Measurements from ENCODE around the gene PSG7.
A peak's percentile ranks its signal among the peaks of the same experiment; 100 is the strongest.
"Not testable (repeated sequence)": the region's sequence is repeated elsewhere in the genome, so short reads cannot be mapped to it uniquely, and the experiment has no call there.

Gene PSG7

DNA sequence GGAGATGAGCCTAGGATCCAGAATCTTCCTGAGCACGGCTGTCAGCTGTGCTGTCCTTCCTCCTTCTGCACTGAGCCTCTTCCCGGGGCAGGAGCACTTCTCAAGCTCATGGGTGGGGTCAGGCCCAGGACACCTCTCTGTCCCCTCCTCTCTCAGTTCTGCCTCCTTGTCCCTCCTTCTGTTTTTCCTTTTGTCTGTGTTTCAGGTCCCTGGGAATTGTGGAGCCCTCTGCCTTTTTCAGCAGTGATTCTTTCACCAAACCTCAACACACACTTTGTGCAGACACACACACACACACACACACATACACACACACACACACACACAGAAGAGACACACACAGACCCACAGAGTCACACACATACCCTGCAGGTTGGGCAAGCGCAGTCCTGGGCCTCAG is at the start of gene PSG7:
TSS of gene PSG7 (minus strand) at position 101 of the 400 bp plus-strand sequence. CDS start 131 bp downstream, outside the sequence.
- not testable (repeated sequence) for DNase-seq (ENCODE audit: low read depth in 2 of 2)

DNA sequence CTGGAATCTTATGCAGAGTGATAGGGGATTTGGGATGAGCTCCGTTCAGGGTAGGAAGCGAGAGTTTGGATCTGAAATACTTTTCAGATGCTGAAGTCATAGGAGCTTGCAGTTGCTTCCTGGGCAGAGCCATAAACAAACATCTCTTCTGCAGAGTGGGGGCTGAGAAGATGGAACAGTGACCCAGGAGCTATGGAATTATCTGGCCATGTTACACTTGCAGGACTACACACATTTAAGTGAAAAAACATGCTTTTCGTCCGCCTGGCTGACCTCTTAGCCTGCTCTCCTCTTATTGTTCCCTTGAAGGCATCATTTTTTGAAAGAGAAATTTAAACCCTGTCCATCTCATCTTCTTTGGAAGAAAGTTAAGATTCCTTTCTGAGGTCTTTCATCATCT is 48.6 kb upstream of the PSG7 start:
- DNase-seq (ENCODE audit: low read depth in 2 of 2), result no peak

DNA sequence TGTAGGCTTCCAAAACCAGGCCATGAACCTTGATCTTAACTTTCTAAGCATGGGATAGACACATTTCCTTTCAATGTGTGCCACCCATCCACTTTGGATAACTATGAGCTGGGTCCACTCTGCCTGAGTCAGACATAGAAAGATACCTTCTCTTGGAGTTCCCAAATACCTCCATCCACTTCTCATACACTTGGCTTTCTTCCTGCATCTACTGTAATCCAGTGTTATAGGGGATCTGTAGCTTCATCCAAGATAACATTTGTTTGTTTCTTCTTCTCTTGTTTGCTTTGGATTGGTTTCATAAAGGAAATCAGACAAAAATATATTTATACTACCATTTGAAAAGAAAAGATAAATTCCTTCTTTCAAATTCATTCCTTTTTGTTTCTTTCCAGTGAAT is 45.1 kb upstream of the PSG7 start:
- DNase-seq (ENCODE audit: low read depth in 2 of 2), result not testable (repeated sequence)

DNA sequence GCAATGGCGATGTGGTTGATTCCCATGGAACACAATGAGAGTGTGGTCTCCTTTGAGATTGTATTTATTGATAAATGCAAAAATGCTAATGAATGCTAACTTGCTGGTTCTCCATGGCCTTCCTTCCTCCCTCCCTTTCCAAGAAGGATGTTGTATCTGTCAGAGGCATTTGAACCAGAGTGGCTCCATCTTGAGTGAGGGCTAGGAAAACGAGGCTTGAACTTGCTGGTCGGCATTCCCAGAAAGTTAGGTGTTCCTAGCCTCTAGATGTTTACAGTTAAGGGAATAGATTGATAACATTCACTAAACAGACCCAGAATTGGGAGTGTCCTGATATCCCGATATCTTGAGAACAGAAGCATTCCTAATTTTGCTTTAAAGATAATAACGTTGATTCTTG is 34.4 kb upstream of the PSG7 start:
- DNase-seq (ENCODE audit: low read depth in 2 of 2), result not testable (repeated sequence)

DNA sequence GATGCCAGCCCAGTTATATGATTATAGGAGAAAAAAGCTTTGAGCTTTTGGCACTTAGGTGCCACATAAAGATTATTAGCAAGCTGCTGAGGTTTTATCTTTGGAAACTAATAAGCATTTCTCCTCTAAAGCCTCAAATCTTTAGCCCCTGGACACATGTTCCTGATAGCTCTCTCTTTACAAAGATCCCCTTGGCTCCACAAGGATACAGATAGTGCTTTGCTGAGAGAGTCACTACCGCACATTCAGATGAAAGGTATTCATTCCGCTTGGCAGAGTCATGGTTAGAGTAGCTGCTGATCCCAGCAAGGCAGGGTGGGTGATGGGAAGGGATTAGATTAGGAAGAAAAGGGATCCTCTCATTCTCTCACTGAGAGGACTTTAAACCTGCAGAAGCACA is 28.2 kb upstream of the PSG7 start:
- no peak for DNase-seq (ENCODE audit: low read depth in 2 of 2)

DNA sequence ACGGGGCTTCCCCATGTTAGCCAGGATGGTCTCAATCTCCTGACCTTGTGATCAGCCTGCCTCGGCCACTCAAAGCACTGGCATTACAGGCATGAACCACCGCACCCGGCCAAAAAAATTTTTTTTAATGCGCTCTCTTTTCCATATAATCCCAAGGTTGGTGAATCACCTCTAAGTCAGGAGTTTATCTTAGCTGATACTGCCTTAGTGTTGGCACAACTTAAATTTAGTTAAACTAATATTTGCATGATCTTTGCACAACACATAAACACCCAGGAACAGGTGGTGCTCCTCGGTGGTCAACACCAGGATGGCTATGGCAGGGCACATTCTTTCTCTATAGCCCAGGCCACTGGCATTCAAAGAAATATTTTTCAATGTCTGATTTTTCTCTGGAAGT is 24.1 kb upstream of the PSG7 start:
- DNase-seq (ENCODE audit: low read depth in 2 of 2), result no peak

DNA sequence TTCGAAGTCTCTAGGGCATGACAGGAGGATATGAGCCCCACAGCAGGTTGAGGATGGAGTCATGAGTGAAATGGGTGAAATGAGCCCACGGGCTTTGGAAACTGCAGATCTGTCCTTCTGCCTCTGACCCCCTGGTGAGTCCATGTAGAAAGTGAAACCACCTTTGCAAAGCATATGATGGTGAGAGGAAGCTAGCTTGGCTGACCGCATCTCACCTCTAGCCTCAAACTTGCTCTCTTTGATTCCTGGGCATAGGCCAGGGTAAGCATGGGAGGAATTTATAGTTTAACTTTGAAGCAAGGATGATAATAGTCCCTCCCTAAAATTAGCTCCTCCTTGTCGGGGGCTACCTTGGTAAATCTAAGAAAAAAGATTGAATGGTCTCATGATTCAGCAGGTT is 15.1 kb upstream of the PSG7 start:
- not testable (repeated sequence) for DNase-seq (ENCODE audit: low read depth in 2 of 2)

DNA sequence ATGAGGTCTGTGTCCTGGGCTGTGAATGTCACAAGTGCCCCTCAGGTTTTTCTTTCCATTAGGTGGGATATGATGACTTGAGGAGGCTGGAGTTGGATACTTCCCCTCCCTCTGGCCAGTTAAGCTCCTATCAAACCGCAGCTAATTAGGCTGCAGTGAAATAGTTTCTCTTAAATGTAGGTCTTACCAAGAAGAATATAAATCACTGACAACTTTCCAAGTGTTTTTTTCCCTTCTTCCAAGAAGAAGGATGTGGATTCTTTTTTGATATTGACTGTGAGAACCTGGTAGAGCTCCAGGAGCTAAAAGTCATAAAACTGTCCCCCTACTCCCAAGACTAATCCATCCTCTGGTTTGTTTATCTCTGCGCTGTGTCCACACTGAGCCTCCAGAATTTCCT is 14.5 kb upstream of the PSG7 start:
- DNase-seq (ENCODE audit: low read depth in 2 of 2), result not testable (repeated sequence)

DNA sequence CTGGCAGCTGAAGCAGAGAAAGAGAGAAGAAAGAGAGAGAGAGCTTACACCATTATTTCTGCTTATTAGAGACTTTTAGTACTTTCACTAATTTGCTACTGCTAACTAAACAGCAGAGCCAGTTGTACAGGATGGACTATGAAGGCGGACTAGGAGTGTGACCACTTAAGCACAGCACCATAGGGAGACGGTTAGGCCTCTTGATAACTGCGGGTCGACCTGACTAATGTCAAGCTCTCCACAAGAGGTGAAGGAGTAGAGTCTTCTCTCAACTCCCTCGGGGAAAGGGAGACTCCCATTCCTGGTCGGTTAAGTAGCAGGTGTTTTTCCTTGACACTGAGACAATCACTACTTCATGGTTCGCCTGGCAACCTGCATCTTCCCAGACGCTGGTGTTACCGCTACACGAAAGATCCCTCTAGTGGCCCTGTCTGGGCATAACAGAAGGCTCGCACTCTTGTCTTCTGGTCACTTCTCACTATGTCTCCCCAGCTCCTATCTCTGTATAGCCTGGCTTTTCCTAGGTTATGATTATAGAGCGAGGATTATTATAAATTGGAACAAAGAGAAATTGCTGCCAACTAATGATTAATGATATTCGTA is 5.3 kb upstream of the PSG7 start:
- DNase-seq (ENCODE audit: low read depth in 2 of 2), result no peak

DNA sequence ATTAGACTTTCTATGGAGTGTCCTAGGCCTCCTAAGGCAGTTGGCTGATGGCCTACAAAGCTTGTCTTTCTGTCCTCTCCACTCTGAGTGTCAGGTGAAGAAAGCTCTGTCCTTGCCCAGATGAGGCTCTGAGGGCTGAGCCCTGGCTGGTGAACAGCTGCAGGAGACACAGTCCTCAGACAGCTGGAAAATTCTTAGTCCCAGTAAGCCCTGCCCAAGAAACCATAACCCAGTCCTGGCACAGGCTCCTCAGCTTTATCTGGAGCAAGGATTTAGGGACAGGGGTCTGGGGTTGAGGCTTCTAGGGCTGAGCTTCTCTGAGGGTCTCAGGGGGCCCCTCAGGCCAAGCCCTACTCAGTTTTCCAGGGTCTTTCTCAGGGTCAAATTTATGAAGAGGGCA is 2.3 kb downstream of the PSG7 start:
- not testable (repeated sequence) for DNase-seq (ENCODE audit: low read depth in 2 of 2)

DNA sequence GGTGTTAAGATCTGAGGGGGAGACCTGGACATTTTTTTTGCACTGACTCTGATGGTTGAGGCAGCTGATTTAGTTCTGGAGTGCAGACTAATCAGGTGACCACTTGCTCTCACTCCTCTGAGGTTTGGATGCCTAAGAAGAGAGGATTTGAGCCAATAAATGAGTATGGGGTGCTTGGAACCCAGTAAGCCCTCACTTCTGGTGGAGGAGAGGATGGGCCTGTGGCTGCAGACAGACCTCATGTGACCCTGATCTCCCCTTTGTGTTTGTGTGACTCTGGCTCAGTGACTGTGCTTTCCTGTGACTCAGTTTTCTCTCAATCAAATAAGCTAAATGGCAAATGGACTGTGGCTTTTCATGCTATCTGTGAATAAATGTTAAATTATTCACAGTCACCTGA is 2.8 kb downstream of the PSG7 start:
- DNase-seq (ENCODE audit: low read depth in 2 of 2), result not testable (repeated sequence)

DNA sequence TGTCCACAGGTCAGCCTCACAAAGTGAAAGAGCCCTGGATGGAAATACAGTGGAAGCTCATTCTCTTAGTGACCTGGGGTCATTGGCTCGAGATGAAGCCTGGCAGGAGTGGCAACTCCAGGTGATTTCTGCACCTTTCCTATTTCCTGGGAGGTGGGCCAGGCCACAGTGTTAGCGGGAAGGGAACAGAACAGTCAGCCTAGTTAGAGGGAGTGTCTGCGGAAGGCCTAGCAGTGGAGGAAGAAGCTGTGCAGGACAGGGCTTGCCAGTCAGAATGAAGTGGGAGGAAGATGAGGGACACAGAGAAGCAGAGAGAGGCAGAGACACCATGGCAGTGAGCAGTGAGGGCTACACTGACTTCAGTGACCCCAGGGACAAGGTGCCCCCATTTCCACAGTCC is 3.6 kb downstream of the PSG7 start:
- DNase-seq (ENCODE audit: low read depth in 2 of 2), result not testable (repeated sequence)

DNA sequence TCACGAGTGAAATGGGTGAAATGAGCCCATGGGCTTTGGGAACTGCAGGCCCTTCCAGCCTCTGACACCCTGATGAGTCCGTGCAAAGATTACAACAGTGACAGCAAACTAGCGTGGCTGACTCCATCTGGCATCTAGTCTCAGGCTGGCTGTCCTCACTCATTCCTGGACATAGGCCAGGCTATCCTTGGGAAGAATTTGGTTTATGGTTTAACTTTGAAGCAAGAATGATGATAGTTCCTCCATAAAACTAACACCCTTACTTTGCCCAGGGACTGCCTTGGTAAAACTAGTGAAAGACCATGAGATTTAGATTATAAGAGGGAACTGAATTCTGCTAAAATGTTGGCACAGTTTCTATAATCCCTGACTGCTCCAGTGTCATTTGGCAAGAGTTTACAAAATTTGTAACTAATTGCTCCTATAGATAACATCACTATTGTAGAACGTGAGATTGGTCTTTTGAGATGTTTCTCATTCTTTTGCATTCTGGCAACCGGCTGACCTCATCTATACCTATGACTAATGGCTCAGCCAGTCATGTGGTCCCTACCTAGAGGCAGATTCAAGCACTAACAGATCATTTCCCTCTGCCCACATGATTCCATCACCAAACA is 4.4 kb downstream of the PSG7 start:
- DNase-seq (ENCODE audit: low read depth in 2 of 2), result not testable (repeated sequence)

DNA sequence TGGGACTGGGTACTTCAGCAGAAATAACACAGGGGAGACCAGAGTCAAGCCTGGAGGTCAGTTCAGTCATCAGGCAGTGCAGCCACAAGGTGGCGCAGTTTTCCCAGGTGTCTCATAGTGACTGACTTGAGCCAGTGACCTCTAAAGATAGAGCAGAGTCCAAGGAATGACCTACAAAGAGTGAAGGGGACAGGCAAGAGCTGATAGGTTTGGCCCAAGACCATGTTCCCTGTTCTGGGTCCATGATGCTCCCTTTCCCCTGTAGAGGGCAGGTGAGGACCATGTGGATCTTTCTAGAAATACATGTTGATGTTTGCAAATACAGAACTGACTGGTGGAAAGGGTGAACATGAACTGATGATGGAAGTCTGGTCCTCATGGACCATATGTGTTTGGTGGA is 6.8 kb downstream of the PSG7 start:
- peak in 1 of 2 experiments; percentile 28 for DNase-seq (ENCODE audit: low read depth in 2 of 2)

DNA sequence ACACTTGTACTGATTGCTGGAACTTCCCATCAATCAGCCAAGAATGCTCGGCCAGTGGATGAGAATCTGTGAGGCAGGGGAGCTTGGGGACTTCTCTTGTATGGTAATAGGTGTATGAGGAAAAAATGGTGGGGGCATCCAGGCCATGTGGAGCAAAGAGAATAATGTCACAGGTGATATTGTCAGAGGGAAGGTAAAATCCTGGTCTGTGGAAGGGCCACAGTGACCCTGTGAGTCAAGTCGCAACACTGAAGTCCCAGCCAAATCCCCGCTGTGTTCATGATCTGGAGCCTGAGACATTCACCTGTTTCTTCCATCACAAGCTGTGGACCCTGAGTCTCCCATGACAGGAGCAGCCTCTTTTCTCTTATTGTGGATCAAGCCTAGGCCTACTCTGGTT is 8.1 kb downstream of the PSG7 start:
- no peak for DNase-seq (ENCODE audit: low read depth in 2 of 2)

DNA sequence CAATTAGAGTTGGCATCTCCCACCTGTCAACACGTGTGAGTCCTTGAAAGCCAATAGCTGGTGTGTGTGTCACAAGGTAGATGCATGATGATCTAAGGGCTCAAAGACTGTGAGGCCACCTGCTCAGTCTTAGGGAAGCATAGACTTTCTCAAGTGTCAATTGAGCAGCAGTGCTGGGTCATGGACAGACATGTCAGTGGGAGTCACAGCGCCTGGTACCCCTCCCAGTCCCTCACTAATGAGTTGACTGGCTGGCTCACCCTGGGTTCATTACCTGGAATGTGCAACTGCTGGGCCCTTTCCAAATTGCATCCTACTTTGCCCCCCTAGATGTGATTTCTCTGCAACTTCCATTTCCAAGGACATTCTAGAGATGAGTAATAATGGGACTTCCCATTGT is 10.2 kb downstream of the PSG7 start:
- no peak for DNase-seq (ENCODE audit: low read depth in 2 of 2)

DNA sequence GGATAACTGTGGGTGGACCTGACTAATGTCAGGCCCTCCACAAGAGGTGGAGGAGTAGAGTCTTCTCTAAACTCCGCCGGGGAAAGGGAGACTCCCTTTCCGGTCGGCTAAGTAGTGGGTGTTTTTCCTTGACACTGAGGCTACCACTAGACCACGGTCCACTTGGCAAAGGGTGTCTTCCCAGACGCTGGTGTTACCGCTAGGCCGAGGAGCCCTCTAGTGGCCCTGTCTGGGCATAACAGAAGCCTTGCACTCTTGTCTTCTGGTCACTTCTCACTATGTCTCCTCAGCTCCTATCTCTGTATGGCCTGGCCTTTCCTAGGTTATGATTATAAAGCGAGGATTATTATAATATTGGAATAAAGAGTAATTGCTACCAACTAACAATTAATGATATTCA is 13.9 kb downstream of the PSG7 start:
- peak in 1 of 2 experiments; percentile 20 for DNase-seq (ENCODE audit: low read depth in 2 of 2)

DNA sequence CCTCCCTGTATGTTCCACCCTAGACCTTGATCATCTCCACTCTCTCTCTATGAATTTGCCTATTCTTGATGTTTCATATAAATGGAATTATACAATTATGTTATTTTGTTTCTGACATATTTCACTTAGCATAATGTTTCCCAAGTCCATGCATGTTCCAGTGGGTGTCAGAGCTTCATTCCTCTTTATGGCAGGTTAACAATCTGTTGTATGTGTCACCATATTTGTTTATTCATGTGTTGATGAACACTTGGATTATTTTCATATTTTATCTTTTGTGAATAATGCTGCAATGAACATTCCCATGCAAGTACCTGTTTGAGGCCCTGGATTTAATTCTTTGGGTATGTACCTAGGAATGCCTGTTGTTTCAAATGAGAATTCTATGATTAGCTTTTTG is 16.0 kb downstream of the PSG7 start:
- not testable (repeated sequence) for DNase-seq (ENCODE audit: low read depth in 2 of 2)

DNA sequence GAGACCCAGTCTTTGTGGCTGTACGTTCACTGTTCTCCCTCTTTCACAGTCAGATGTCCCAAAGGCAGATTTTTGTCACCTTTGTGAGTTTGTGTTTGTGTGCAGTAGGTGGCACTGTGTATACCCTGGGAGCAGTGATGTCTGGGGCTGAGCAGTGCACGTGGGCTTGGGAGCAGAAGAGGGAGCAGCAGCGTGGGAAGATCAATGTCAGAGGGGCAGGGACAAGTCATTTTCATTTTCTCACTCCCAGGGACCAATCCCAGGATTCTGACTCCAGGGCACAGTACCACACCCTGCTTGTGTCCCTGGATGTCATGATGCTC is 17.3 kb downstream of the PSG7 start:
- DNase-seq (ENCODE audit: low read depth in 2 of 2), result no peak

DNA sequence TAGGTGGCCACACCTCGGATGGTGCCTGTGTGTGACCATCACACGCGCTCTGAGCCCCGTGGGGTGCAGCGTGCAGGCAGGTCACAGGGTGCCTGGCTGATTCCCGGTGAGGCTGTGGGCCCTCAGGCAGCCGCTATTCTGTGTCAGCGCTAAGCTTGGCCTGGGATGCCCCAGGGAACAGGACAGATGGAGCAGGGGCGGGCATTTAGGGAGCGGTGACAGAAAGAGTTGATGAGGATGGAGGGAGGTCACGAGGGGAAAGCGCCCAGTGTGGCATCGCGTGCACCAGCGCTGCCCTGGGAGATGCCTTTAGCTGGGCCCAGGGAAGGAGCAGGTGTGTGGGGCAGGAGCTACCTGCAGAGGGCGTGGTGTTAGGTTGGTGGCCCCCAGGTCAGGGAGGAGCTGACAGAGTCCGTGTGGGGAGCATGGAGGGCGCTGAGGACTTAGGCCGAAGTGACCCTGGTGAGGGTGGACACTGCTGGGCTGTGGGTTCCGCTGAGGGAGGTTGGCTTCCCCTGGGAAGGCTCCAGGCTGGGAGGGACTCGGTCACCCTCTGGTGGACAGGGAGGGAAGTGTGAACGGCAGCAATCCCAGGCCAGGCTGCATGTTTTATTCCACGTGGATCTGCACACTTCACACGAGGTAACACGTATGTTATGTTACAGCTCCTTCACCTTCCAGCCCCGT is 17.8 kb downstream of the PSG7 start:
- DNase-seq (ENCODE audit: low read depth in 2 of 2), result not testable (repeated sequence)

DNA sequence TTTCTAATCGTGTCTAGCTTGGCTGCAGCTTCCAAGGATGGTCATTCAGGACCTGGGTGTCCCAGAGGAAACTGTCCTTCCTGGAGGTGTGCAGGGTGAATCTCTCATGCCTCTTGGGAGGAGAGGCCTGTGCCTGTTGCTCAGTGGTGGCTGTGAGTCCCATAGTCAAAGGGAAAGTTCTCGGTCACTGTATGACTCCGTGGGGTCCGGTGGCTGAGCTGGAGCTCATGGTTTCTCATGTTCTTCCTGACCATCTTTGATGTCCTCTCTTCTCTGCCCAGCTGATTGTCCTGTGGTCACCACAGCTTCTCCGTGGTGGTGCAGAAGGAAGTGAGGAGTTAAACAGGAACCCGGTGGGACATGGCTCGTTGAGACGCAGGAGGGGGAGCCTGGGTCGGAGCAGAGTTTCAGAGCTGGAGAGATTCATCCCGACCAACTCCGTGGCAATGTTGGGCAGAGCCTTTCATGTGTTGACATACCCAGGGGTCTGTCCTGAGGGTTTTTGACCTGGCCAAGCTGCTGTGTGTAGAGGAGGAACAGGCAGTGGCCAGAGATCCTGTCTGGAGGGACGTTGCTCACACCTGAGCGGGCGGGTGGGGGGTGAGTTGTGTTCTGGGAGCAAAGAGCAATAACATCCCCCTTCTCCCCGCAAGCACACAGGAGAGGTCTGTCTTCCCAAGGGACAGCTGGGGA is 18.5 kb downstream of the PSG7 start:
- DNase-seq (ENCODE audit: low read depth in 2 of 2), result not testable (repeated sequence)

DNA sequence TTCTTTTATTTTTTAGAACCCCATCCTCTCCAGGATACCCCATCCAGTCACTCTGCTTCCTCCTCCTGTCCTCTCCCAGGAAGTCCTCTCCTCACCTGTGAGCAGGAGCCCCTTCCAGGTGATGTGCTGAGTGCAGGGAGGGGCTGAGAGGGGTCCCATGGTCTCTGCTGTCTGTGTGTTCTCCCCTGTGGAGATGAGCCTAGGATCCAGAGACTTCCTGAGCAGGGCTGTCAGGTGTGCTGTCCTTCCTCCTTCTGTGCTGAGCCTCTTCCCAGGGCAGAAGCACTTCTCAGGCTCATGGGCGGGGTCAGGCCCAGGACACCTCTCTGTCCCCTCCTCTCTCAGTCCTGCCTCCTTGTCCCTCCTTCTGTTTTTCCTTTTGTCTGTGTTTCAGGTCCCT is 19.4 kb downstream of the PSG7 start, which contains the start of gene PSG6:
TSS of gene PSG6 (minus strand) at position 261 of the 400 bp plus-strand sequence. CDS start at position 159, 102 bp downstream.
- not testable (repeated sequence) for DNase-seq (ENCODE audit: low read depth in 2 of 2)

DNA sequence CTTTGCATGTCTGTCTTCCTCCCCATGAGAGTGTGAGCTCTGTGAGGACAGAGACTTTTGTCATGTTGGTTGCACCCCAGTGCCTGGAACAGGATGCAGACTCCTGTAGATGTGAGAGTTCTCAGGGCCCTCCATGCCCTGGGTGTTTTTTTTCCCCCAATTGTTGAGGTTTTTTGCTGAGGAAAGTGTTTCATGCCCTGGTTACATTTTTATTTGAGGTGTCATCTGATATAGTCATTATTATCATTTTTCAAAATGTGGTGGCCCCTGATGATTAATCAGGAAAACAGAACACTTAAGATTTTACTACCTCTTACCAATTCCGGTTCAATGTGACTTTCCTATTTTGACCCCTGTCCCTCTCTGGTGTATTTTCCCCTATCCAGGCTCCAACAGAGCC is 20.1 kb downstream of the PSG7 start:
- not testable (repeated sequence) for DNase-seq (ENCODE audit: low read depth in 2 of 2)
